Stimulated activated naive CD8-positive, alpha-beta T cell treated with anti-CD3 and anti-CD28 coated beads, Interleukin-15, amount 100 ng/mL, for 72 hours (primary cell): ENCODE data around the gene UBQLN3.

ENCODE experiments used
- ATAC-seq: fragments of 150-1000 bp; cut with Tn5 transposase; 2 replicates; pipeline ENCODE4 v1.10.0; 2021; ENCODE audit warnings: mild to moderate bottlenecking, moderate library complexity
- DNase-seq, 2 donors: peaks; one replicate each; pipeline ENCODE4 v3.0.0; 2021 to 2022
- H3K27ac Mint-ChIP-seq, 2 donors: one replicate each; pipeline ENCODE4 v1.8.0; 2022; ENCODE audit warnings: mild to moderate bottlenecking in 2 of 2, mixed read lengths in 2 of 2, moderate library complexity in 2 of 2
- H3K27me3 Mint-ChIP-seq: one replicate; pipeline ENCODE4 v1.8.0; 2022; ENCODE audit warnings: mixed read lengths
- H3K4me1 Mint-ChIP-seq: one replicate; pipeline ENCODE4 v1.8.0; 2022; ENCODE audit warnings: mild to moderate bottlenecking, mixed read lengths
- H3K4me3 Mint-ChIP-seq, 2 donors: one replicate each; pipeline ENCODE4 v1.8.0; 2022; ENCODE audit warnings: mild to moderate bottlenecking in 2 of 2, mixed read lengths in 2 of 2, moderate library complexity in 1 of 2
- H3K9me3 Mint-ChIP-seq, 2 donors: one replicate each; pipeline ENCODE4 v1.8.0; 2022; ENCODE audit warnings: mixed read lengths in 2 of 2

Gene UBQLN3

GRCh38 chr11:5509803-5510202, at the start of gene UBQLN3:
UBQLN3 (minus strand) TSS chr11:5509957; CDS start chr11:5509558, 399 bp downstream.
- ATAC-seq: no peak
- no peaks in the 10 kb centered on the region for H3K27me3 Mint-ChIP-seq
- DNase-seq: no peak
- H3K4me3 Mint-ChIP-seq: no peak within 1 kb of the TSS
- H3K27ac Mint-ChIP-seq: peak within 1 kb of the TSS in 1 of 2 donors; percentile 45
- no peaks in the 10 kb centered on the region for H3K4me1 Mint-ChIP-seq
- no peaks in the 10 kb centered on the region for H3K9me3 Mint-ChIP-seq

- Mint-ChIP-seq H3K9me3 (no peaks in the 10 kb centered on the region), H3K4me3 (no peak overlapping the region), H3K27ac (no peak overlapping the region), H3K27me3 (no peaks in the 10 kb centered on the region), H3K4me1 (no peaks in the 10 kb centered on the region)
- ATAC-seq: no peak
- no peak for DNase-seq
Measured at GRCh38 chr11:5557751-5558150, 48.0 kb upstream of the UBQLN3 start.

GRCh38 chr11:5556596-5557188, 46.9 kb upstream of the UBQLN3 start:
- Mint-ChIP-seq H3K9me3 (no peaks in the 10 kb centered on the region), H3K4me3 (no peak overlapping the region), H3K27me3 (no peaks in the 10 kb centered on the region), H3K27ac (no peak overlapping the region), H3K4me1 (no peaks in the 10 kb centered on the region)
- DNase-seq (no peak), ATAC-seq (no peak)

- Mint-ChIP-seq H3K9me3 (no peaks in the 10 kb centered on the region), H3K27ac (no peak overlapping the region), H3K27me3 (no peaks in the 10 kb centered on the region), H3K4me3 (no peak overlapping the region), H3K4me1 (no peaks in the 10 kb centered on the region)
- no peak for DNase-seq
- no peak for ATAC-seq
Measured at GRCh38 chr11:5553343-5553742, 43.6 kb upstream of the UBQLN3 start.

- Mint-ChIP-seq H3K27ac (peak overlapping the region in 1 of 2 donors; percentile 13), H3K4me1 (no peaks in the 10 kb centered on the region), H3K9me3 (no peaks in the 10 kb centered on the region), H3K4me3 (no peak overlapping the region), H3K27me3 (no peaks in the 10 kb centered on the region)
- ATAC-seq (no peak), DNase-seq (no peak)
Measured at GRCh38 chr11:5550440-5551095, 40.8 kb upstream of the UBQLN3 start.

GRCh38 chr11:5548440-5548839, 38.7 kb upstream of the UBQLN3 start, which contains the start of gene OR52H1:
OR52H1 (minus strand) TSS chr11:5548540; CDS start chr11:5545505, 3,035 bp downstream.
- DNase-seq: no peak
- ATAC-seq: no peak
- no peaks in the 10 kb centered on the region for H3K4me1 Mint-ChIP-seq
- H3K27ac Mint-ChIP-seq: no peak within 1 kb of the TSS
- no peaks in the 10 kb centered on the region for H3K27me3 Mint-ChIP-seq
- H3K4me3 Mint-ChIP-seq: no peak within 1 kb of the TSS
- H3K9me3 Mint-ChIP-seq: no peaks in the 10 kb centered on the region

GRCh38 chr11:5547982-5548381, 38.2 kb upstream of the UBQLN3 start:
- no peaks in the 10 kb centered on the region for H3K4me1 Mint-ChIP-seq
- ATAC-seq (no peak), DNase-seq (no peak)
- H3K27ac Mint-ChIP-seq: no peak overlapping the region
- no peaks in the 10 kb centered on the region for H3K27me3 Mint-ChIP-seq
- H3K9me3 Mint-ChIP-seq: no peaks in the 10 kb centered on the region
- no peak overlapping the region for H3K4me3 Mint-ChIP-seq

GRCh38 chr11:5546457-5546856, 36.7 kb upstream of the UBQLN3 start:
- no peak overlapping the region for H3K27ac Mint-ChIP-seq
- H3K27me3 Mint-ChIP-seq: no peaks in the 10 kb centered on the region
- no peaks in the 10 kb centered on the region for H3K4me1 Mint-ChIP-seq
- H3K4me3 Mint-ChIP-seq: no peak overlapping the region
- ATAC-seq: no peak
- H3K9me3 Mint-ChIP-seq: no peaks in the 10 kb centered on the region
- no peak for DNase-seq

GRCh38 chr11:5541427-5541826, 31.7 kb upstream of the UBQLN3 start:
- no peak overlapping the region for H3K27ac Mint-ChIP-seq
- ATAC-seq: no peak
- H3K27me3 Mint-ChIP-seq: no peaks in the 10 kb centered on the region
- DNase-seq: no peak
- H3K4me1 Mint-ChIP-seq: no peaks in the 10 kb centered on the region
- H3K4me3 Mint-ChIP-seq: no peak overlapping the region
- H3K9me3 Mint-ChIP-seq: peaks cover 0 to 10% of the 10 kb centered on the region in 2 donors

GRCh38 chr11:5536482-5536881, 26.7 kb upstream of the UBQLN3 start:
- Mint-ChIP-seq H3K27ac (no peak overlapping the region), H3K9me3 (peaks cover 0 to 10% of the 10 kb centered on the region in 2 donors), H3K27me3 (no peaks in the 10 kb centered on the region), H3K4me1 (no peaks in the 10 kb centered on the region), H3K4me3 (no peak overlapping the region)
- DNase-seq (no peak), ATAC-seq (no peak)

- Mint-ChIP-seq H3K9me3 (peaks cover 0 to 10% of the 10 kb centered on the region in 2 donors), H3K4me3 (no peak overlapping the region), H3K27ac (no peak overlapping the region), H3K27me3 (no peaks in the 10 kb centered on the region), H3K4me1 (no peaks in the 10 kb centered on the region)
- ATAC-seq (no peak), DNase-seq (no peak)
Measured at GRCh38 chr11:5534046-5534445, 24.3 kb upstream of the UBQLN3 start.

- Mint-ChIP-seq H3K27me3 (no peaks in the 10 kb centered on the region), H3K4me1 (no peaks in the 10 kb centered on the region), H3K27ac (no peak overlapping the region), H3K9me3 (no peaks in the 10 kb centered on the region), H3K4me3 (no peak overlapping the region)
- ATAC-seq (no peak), DNase-seq (no peak)
Measured at GRCh38 chr11:5531053-5531831, 21.5 kb upstream of the UBQLN3 start.

- no peaks in the 10 kb centered on the region for H3K27me3 Mint-ChIP-seq
Measured at GRCh38 chr11:5528495-5528894, 18.7 kb upstream of the UBQLN3 start.

GRCh38 chr11:5527716-5528115, 18.0 kb upstream of the UBQLN3 start:
- no peak for ATAC-seq

More at GRCh38 chr11:5528495-5528894, 18.7 kb upstream of the UBQLN3 start:
- DNase-seq (no peak), ATAC-seq (no peak)
- Mint-ChIP-seq H3K27ac (no peak overlapping the region), H3K4me3 (no peak overlapping the region), H3K9me3 (no peaks in the 10 kb centered on the region), H3K4me1 (no peaks in the 10 kb centered on the region)

GRCh38 chr11:5524756-5525155, 15.0 kb upstream of the UBQLN3 start:
- Mint-ChIP-seq H3K4me3 (no peak overlapping the region), H3K4me1 (no peaks in the 10 kb centered on the region), H3K27ac (peak overlapping the region in 1 of 2 donors; percentile 39), H3K9me3 (no peaks in the 10 kb centered on the region), H3K27me3 (no peaks in the 10 kb centered on the region)
- no peak for ATAC-seq
- DNase-seq: no peak

More at GRCh38 chr11:5527716-5528115, 18.0 kb upstream of the UBQLN3 start:
- no peaks in the 10 kb centered on the region for H3K9me3 Mint-ChIP-seq
- no peaks in the 10 kb centered on the region for H3K4me1 Mint-ChIP-seq
- no peaks in the 10 kb centered on the region for H3K27me3 Mint-ChIP-seq
- no peak overlapping the region for H3K27ac Mint-ChIP-seq
- no peak for DNase-seq
- no peak overlapping the region for H3K4me3 Mint-ChIP-seq

GRCh38 chr11:5522308-5522707, 12.6 kb upstream of the UBQLN3 start:
- DNase-seq (no peak), ATAC-seq (no peak)
- H3K4me3 Mint-ChIP-seq: no peak overlapping the region
- no peaks in the 10 kb centered on the region for H3K4me1 Mint-ChIP-seq
- no peaks in the 10 kb centered on the region for H3K9me3 Mint-ChIP-seq
- no peak overlapping the region for H3K27ac Mint-ChIP-seq
- H3K27me3 Mint-ChIP-seq: no peaks in the 10 kb centered on the region
